HG03066 (cell line): Measurements from ENCODE around the gene CCDC88C.
"Not testable (repeated sequence)": the region's sequence is repeated elsewhere in the genome, so short reads cannot be mapped to it uniquely, and the experiment has no call there.

Experiments
- ATAC-seq: cut with Tn5 transposase; IDR thresholded peaks from one replicate; pipeline ENCODE4 v1.9.1; 2021; ENCODE audit warnings: low read depth; ENCODE audit not compliant: unreplicated experiment

The CCDC88C gene

DNA sequence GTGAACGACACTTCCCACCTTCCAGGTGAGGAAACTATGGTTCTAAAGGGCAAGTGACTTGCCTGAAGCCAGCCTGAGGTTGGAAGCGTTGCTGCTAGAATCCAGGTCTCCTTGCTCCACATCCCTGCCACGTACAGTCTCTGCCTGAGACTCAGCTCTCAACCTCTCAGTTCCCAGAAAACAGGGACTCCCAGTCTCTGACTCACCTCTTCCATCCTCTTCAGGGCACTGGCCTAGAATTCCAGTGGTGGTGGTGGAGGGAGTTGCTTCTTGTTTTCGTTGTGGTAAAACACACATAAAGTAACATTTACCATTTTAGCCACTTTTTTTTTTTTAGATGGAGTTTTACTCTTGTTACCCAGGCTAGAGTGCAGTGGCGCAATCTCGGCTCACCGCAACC is 180.4 kb downstream of the CCDC88C start:
- no peak for ATAC-seq

DNA sequence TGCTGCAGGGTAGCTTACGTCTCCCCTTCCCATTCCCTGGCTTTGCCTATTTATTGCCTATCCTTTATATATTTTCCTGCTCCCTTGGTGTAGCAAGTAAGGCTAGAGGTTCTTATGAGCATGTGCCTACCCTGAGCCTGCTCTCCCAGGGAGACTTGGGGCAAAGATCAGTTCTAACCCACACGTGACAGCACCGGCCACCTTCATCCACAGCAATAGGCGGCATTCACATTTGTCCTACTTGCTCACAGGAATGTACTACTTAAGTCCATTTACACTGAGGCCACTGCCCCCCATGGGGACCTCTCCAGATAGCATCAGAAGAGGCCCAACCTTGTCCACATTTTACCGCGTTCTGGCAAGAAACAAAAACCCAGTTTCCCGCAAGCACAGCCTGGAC is 181.8 kb downstream of the CCDC88C start:
- no peak for ATAC-seq

DNA sequence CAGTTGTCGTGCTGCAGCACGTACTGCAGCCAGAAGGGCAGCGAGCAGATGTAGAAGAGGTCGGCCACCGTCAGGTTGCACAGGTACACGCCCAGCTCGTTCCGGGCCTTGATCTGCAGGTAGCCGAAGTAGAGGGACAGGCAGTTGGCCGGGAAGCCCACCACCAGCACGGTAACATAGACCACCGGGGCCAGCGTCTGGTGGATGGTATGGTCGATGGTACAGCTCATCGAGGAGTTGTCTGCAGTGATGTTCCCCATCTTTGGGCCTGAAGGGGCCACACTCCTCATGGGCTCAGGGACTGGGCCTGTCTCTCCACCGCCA is 182.9 kb downstream of the CCDC88C start:
- no peak for ATAC-seq

DNA sequence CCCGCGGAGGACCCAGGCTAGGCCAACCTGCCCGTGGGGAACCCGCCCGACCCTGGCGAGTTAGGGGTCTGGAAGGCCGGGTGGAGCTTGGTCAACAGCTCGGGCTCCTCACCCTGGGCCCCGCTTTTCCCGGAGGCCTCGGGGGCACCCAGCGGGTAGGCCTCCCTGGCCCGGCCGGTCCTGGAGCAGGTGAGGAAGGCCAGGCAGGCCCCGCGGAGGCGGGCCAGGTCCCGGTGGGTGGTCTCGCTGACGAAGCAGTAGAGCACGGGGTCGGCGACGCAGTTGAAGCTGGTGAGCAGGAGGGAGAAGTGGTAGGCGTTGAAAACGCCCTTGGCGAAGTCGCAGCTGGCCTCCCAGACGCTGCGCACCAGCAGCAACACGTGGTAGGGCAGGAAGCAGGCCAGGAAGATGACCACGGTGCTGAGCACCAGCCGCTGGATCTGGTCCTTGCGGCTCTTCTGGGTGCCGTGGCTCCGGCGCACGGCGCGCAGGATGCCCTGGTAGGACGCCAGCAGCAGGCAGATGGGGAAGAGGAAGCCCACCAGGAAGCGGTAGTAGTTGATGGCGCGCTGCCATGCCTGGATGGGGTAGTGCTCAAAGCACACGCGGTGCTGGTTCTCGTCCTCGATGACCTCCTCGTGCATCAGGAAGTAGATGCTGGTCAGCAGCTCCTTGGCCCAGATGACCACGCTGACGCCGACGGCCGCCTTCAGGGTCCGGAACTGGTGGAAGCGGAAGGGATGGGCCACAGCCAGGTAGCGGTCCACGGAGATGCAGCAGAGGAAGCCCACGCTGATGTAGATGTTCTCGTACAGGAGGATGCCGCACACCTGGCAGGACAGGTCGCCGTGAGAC is 183.5 kb downstream of the CCDC88C start:
- ATAC-seq = no peak

DNA sequence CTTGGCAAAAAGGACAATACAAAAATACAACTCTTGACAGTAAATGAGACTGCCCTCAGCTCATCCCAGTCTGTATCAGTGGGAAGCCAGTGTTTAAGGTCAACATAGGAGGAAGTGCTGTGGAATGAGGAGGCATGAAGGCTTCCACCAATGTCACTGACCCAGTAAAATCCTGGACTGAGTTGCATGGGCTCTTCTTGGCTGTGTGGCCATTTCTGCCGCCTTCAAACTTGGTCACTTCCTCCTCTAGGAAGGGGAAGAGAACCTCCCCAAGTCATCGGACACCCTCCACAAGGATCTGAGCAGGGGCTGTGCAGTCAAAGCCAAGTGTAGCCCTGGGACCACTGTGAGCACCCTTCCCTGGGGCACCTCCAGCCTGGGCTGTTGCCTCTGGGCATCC is 185.0 kb downstream of the CCDC88C start:
- ATAC-seq = no peak

DNA sequence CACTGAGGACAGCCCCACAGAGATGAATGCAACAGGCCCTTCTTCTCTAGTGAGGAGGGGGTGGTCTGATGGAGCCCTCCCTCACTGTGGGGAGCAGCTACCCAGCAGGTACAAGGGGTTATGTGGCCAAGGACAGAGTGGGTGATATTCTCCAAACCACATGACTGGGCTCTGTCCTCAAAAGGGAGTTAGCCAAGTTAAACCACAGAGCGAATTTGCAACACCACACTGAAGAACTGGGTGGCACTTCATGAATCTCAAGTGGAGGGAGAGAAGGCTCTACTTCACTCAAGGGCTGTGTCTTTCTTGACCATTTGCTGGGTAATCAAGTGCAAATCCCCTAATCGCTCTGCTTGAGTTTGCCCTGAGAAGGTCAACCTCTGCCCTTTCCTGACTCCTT is 185.6 kb downstream of the CCDC88C start:
- ATAC-seq = no peak

DNA sequence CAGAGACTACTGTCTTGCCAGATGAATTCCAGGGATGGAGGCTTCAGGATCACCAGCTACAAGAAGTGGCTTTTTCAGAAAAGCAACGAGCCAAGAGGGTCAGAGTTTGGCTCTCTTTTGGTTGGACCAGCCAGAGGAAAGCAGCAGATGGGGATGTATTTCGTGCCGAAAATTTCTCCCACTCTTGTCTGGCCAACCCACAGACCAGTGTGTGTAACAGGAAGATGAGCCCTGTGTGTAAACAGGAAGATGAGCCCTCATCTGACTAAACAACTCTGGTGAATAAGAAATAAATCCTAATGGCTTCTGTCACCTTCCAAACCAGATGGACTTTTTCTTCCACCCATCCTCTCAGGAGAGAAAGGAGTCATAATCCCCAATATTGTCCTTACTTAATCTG is 186.2 kb downstream of the CCDC88C start:
- ATAC-seq = no peak

DNA sequence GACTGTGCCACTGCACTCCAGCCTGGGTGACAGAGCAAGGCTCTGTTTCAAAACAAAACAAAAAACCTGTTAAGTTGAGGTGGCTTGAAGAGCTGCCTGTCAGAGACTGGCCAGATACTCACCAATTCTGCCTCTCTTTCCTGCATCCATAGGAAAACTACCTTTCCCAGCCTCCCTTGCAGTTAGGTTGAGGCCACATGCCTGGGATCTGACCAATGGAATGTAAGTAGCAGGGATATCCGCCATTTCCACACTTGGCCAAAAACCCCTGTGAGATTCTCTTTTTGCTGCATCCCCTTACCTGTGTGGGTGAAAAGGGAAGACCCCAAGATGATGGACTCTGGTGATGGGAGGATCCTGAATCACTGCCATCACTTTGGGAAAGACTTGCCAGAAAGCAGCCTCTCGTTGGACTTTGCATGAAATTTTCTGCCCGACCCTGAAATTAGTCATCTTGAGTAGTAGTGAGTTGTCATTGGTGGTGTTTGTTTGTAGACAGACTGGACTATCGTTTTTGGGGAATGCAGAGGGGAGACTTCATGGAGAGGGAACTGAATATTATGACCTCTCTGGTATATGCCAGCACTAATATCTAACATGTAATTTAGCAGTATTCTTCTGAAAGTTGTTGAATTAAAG is 187.1 kb downstream of the CCDC88C start:
- no peak for ATAC-seq

DNA sequence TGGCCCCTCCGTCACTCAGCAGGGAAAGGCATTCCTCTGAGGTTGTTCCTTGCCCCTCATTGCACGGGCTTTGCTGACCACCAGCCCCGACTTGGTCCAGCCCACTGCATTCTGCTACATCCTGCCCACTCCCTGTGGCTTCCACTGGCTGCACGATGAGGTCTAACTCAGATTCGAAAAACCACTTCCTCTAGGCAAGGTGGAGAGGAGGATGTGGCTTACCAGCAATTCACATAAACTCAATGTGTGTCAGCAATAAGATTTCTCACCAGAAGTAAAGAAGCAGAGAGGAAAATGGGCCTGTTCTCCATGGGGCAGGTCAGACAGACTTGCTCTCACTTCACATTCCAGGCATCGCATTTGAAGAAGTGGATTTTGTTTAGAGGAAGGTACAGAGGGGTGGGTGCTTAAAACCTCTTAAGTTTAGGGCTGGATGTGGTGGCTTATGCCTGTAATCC is 187.8 kb downstream of the CCDC88C start:
- peak; percentile 71 for ATAC-seq

DNA sequence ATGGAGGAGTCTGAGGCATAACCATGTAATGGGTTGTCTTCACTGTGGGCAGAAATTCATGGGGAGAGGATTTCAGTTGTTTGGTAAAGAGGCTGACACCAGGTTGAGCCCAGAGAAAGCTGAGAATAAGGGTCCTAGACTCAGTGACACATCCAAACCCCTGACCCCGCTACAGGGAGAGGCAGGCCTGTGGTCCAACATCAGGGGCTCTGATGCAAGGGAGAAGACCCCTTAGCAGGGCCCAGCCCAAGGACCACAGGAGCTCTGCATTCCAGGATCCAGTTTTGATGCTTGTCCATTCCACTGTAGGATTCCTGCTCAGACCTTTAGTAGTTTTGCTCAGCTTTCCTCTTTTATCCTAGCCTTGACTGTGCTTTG is 188.6 kb downstream of the CCDC88C start:
- no peak for ATAC-seq

DNA sequence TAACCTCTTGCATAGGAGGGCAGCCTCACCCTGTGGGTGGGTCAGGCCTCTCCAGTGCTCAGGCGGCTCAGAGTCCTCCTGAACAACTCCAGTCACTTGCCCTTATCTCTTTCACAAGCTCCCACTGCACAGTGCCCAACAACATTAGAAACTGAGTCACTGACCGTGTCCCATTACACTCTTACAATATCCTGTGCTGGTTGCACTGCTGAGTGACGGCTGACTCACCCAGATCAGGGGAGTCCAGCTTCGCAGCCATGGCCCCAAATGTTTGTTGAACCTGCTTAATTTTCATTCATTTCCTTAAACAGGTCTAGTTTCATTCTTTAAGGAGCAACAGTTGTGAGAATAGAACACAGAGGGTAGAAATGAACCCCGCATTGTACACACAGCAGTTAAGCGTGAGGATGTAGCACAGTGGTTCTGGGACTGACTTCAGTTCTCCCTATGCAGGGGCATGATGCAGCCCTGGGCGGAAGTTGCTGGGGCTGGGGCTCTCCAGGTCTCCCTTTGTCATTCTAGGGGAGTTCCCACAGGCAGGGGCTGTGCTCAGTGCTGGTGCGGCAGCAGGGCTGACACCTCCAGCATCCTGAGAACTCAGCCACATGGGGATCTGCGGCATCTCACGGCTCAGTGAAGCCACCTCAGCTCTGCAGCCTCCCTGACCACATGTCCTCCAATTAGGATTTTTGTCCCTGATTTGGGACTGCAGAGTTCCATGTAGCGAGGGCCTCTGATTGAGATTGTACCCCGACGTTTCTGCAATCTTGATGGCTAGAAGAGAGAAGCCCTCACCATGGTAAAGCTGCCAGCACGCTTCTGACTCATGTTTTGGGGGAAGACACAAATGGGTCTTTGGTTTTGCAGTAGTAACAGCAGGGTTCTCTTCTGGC is 189.3 kb downstream of the CCDC88C start:
- ATAC-seq = peak; percentile 77

DNA sequence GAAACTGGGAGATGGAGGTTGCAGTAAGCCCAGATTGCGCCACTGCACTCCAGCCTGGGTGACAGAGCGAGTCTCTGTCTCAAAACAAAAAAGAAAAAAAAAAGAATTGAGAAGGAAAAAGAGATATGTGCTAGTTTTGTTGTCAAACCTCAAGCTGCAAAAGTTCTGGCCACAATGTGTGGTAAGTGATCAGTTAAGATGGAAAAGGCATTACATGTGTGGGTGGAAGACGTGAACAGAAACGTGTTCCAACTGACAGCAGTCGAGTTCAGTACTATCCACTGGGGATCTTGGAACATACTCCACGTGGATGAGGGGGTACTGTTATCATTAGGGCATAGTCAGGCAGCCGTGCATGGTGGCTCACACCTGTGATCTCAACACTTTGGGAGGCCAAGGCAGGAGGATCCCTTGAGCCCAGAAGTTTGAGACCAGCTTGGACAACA is 190.4 kb downstream of the CCDC88C start:
- ATAC-seq = no peak

DNA sequence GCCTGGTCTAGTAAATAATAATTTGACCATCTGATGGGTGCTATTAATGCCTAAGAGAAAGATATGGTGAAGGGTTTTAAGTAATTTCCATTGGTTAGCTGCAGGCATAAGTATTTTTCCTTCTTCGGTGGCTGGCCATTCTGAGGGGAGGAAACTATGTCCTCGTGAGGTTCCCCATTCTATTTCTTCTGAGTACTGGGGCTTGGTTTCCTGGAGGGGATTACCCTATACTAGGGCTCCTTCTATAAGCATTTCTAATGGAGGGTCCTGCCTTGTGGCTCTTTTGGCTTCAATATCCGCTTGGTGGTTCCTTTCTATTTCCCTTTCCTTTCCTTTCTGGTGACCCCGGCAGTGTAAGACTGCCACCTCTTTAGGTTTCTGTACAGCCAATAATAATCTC is 191.3 kb downstream of the CCDC88C start:
- not testable (repeated sequence) for ATAC-seq

DNA sequence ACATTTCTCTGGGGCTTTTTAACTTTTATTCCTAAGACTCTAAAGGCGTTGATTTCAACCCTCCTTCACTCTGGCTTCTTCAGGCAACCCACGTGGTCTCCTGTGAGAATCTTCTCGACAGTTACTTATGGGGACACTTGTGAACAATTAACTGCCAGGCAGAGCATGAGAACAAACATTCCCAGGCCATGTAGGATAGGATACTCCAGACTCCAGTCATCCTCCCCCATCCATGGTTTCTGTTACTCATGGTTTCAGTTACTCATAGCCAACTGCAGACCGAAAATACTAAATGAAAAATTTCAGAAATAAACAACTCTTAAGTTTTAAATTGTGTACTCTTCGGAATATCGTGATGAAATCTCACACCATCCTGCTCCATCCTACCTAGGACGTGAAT is 192.6 kb downstream of the CCDC88C start:
- no peak for ATAC-seq

DNA sequence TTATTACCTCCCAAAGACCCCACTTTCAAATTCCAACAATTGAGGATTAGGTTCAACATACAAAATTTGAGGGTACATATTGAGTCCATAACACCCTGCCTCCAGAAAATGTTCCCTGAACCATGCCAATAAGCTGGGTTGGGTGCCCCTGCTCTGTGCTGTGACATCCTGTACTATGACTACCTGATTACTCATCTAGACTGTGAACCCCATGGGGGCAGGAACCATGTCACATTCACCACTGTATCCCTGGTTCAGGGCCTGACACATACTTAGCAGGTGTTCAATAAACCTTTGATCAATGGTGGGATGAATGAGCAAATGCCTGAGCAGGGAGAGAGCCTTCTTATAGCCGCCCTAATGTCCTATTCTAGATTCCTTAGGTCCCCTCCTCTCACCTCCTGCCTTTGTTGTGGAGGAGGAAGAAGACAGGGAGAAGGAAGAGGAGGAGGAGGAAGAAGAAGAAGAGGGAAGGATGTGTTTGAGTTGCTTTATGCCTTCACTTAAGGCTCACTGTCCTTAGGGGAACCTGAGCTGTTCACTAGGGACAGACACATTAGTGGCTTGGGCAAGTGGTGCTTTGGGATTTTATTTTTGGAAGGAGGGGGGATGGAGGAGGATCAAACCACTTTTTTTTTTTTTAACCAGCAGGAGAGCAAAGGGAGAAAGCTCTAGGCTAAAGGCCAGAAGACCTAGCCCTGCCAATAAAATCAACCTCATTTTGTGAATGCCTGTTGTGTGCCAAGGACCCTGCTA is 194.4 kb downstream of the CCDC88C start:
- no peak for ATAC-seq
